Stimulated activated CD4-positive, alpha-beta T cell treated with anti-CD3 and anti-CD28 coated beads, Interleukin-1b, Interleukin-23, amount 100 ng/mL, for 48 hours (primary cell): ENCODE measurements around the gene HDLBP.

Experiments used
- DNase-seq: peaks from one replicate; pipeline ENCODE4 v3.0.0-alpha.2; 2020

Gene HDLBP

DNA sequence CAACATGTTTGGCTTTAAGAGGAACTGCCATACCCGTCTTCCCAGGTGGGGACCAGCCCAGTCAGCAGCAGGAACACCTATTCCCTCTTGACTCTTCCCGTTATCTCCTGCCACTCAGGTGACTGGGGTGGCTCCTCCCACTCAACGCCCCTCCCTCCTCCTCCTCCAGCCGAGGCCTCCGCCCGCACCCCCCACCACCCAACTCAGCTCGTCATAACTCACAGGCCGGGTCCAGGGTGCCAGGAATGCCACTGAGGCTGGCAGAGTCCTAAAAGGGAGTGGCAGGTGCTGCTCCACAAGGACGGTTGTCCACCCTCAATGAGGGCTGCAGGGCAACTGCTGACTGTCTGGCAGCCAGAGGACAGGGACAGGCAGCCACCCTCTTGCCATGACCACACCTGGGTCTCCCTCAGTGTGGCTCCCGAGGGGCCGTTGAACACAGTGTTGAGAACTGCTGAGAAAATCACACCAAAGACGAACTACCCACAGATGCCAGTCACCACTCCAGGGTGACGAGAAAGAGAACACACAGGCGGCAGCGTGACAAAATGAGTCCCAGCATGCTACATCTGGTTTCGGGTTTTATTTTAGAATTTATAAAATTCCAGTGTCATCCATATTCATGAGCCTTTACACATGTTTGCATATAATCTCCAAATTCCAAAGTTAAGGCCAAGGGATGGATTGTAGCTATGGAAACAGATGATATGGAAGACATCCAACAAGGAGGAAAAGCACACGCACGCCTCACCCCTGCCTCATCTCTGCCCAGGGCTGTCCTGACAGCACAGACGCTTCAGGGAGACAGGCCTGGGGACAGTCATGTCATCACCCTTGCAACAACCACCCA is 88.5 kb downstream of the HDLBP start:
- no peak for DNase-seq

DNA sequence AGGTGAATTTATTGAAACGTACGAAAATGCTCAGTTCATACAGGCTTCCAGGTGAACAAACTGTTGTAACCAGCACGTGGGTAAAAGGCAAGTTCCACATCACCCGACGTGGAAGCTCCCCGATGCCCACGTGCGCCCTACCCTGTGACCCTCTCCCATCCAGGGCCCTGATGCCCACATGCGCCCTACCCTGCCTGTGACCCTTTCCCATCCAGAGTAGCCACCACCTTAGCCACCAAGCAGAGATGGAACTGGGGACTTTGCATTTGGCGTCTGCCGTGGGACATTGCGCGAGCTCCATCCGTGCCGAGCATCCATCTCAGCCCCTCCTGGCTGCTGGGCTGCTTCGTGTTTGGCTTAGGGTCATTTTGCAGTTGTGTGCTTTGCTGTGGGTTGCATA is 89.5 kb downstream of the HDLBP start:
- no peak for DNase-seq

DNA sequence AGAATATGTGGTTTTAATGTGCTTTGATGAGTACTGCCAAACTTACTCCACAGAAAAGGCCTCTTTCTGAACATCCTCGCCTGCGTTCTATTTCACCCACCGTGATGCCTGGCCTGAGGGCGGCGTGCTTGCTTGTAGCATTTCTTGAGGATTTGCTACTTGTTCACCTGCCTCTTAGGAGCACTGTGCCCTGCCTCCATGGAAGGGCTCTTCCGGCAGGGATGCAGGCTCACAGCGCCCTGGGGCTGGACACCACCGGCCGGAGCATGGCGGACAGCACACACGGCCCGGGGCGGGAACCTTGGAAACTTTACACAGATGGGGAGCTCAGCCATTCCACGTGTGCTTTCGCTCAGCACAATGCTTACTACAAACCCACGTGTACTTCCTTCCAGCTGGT is 89.9 kb downstream of the HDLBP start:
- DNase-seq, result no peak

DNA sequence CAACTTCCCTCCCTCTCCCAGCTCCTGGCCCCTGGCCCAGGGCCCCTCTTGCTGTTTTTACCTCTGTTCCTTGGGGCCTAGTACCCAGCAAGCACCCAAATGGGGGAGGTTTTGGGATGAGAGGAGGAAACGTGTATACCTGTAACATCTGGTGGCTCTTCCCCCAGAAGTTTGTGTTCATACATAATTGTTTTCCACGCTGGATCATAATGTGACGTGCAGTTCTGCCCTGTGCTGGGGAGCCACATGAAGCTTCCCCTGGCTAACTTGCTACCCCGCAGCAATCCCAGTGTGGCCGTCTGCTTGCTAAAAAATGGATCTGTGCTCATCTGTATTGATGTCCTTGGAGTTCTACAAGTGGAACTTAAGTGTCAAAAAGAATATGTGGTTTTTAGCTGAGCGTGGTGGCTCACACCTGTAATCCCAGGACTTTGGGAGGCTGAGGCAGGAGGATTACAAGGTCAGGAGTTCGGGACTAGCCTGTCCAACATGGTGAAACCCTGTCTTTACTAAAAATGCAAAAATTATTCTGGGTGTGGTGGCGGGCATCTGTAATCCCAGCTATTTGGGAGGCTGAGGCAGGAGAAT is 90.5 kb downstream of the HDLBP start:
- DNase-seq, result no peak

DNA sequence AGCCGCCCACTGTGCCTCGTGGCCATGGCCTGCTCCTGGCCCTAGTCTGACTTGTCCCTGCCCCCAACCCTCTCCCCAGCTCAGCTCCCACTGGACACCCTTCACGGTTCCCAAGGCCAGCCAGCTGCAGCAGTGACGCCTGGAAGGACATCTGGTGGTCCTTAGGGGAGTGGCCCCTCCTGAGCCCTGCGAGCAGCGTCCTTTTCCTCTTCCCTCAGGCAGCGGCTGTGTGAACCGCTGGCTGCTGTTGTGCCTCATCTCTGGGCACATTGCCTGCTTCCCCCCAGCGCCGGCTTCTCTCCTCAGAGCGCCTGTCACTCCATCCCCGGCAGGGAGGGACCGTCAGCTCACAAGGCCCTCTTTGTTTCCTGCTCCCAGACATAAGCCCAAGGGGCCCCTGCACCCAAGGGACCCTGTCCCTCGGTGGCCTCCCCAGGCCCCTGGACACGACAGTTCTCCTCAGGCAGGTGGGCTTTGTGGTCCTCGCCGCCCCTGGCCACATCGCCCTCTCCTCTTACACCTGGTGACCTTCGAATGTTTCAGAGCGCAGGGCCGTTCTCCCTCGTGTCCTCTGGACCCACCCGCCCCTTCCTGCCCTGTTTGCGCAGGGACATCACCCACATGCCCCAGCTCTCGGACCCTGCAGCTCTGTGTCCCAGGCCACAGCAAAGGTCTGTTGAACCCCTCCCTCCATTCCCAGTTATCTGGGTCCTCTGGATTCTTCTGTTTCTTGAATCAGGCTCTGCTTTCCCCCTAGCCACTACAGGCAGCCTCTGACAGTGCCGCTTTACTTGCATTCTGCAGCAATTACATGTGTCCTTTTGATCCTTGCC is 91.2 kb downstream of the HDLBP start:
- DNase-seq, result no peak

DNA sequence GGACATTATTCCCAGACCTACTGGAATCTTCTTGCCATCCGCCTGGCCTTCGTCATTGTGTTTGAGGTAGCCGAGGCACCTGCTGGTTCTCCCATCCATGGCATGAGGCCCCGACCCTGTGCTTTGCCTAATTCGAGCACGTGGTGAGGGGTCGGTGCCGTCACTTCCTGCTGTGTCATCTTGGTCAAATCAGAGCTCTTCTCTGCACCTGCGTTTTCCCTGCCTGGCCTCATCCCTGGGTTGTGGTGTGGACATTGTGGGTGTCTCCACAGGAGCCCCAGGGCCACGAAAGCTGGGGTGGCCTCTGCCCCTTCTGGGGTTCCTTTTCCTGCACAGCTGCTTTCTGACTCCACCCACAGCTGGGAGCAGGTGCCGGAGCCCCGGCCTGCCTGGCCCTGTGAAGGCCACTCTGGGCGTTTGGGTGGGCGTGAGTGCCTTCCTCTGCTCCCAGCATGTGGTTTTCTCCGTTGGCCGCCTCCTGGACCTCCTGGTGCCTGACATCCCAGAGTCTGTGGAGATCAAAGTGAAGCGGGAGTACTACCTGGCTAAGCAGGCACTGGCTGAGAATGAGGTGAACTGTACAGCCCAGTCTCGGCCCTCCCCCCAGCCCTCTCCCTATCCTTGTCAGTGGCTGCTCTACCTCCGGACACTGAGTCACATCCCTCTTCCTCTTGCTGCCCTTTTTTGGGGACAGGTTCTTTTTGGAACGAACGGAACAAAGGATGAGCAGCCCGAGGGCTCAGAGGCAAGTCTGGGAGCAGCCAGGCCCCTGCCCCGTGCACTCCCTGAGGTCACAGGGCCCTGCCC is 92.1 kb downstream of the HDLBP start:
- no peak for DNase-seq

DNA sequence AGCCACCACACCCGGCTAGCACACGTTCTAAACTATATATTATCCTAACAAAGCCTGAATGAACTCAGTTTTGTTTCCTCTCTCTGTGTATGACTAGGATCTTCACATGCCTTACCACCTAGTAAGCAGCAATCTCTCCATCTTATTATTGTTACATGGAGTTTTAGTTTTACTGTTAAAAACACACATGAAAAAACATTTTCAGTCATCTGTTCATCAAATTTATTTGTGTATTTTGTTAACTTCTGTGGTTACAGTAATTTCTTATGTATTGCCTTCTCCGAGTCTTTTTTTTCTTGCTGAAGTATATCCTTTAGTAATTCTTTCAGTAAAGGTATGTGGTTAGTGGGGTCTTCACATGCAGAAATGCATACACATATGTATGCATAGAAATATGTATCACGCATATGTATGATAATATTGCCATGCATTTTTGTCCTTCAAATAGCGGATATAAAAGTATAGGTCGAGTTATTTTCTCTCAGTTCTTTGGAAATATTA is 95.6 kb downstream of the HDLBP start:
- no peak for DNase-seq

DNA sequence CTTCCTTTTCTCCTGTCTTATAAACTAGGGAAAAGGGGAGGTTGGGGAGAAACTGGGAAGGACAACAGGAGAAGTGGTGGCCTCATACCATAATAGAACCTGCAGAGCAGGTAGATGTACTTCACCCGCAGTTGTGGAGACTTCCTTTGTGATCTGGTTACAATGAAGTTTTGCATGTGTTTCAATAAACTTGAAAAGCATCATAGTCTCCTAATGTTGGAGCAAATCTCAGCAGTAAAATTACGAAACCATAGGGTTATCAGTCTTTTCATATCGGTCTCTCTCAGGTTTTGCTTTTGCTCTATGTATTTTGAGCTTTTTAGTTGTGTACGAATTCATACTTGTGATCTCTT is 96.5 kb downstream of the HDLBP start:
- DNase-seq, result no peak

DNA sequence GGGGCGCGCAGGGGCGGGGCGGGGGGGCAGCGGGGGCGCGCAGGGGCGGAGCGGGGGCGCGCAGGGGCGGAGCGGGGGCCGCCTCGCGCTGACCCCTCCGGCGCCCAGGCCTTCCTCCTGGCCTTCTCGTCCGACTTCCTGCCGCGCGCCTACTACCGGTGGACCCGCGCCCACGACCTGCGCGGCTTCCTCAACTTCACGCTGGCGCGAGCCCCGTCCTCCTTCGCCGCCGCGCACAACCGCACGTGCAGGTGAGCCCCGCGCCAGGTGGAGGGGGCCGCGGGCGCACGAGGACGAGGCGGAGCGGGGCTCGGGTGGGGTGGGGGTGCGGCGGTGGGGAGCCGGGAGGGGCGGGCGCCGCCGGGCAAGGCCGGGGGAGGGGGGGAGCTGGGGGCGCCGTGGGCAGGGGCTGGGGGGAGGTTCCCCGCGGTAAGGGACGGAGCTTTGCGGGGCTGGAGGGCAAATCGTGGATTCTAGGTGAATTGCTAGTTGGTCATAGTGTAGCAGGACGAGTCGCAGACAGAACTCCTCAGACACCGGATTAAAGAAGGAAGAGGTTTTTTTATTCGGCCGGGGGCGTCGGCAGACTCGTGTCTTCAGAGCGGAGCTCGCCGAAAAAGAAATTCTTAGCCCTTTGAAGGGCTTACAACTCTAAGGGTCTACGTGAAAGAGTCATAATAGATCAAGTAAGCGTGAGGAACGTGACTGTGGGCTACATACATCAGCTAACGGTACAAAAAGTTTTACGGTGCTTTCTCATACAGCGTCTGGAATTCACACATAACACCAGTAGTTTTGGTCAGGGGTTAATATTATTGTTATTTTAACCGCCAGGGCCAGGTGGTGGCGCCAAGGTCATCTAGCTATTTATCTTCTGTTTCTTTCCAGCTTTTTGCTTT is 97.1 kb downstream of the HDLBP start:
- peak; percentile 37 for DNase-seq

DNA sequence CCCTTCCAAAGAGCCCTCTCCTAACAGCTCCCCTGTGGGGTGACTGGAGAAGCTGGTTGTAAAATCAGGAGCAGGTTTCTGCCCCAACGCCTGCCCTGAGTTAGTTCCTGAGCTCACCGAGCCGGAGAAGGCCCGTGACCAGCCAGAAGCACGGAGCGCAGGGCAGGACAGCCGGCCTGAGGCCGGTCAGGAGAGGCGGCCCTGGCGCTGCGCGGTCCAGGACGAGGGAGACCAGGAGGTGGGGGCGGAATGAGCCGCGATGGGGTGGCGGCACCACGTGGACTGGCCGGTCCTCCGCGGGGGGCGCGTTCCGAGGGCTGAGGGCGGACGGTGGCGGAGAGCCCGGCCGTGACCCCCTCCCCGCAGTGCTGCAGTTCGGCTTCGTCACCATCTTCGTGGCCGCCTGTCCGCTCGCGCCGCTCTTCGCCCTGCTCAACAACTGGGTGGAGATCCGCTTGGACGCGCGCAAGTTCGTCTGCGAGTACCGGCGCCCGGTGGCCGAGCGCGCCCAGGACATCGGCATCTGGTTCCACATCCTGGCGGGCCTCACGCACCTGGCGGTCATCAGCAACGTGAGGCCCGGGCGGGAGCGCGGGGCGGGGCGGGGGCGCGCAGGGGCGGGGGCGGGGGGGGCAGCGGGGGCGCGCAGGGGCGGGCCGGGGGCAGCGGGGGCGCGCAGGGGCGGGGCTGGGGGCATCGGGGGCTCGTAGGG is 98.0 kb downstream of the HDLBP start:
- peak; percentile 31 for DNase-seq

DNA sequence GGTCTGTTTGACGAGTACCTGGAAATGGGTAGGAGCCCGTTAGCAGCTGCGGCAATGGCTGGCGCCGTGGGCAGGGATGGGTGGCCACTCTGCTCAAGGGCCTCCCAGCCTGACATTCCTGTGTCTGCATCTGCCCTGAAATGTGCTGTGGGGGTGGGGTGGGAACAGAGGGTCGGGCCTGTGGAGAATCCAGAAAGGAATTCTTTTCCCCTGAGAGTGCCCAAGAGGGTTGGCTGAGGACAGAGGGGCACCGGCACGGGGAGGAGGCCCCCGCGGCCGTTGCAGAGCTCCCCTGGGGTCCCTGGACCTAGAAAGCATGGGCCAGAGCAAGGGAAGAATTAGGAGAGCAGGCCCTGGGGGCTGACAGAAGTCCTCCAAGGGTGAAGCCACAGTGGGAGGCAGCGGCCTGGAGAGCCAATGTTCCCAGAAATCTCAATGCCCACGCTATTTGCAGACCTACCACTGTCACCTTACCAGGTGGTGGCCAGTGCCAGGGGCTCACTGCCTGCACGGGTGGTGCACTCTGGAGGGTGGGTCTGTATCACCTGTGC is 99.2 kb downstream of the HDLBP start:
- no peak for DNase-seq

DNA sequence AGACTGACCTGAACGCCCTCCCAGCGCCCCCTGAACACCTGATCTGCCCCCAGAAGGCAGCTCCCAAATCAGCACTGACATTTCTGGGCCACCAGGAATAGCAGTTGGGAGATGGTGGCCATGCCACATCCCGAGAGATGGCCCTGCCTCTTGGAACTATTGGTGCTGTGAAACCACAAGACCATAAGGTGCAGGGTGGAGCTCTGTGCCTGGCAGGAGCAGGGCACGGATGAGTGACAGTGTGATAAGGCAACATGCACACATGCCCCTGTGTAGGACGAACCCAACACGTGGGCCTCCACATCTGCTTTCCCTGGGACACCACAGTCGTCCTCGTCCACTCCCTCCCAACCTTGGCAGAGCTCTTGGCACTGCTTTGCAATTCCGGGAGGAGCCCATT is 100.1 kb downstream of the HDLBP start:
- DNase-seq, result no peak

DNA sequence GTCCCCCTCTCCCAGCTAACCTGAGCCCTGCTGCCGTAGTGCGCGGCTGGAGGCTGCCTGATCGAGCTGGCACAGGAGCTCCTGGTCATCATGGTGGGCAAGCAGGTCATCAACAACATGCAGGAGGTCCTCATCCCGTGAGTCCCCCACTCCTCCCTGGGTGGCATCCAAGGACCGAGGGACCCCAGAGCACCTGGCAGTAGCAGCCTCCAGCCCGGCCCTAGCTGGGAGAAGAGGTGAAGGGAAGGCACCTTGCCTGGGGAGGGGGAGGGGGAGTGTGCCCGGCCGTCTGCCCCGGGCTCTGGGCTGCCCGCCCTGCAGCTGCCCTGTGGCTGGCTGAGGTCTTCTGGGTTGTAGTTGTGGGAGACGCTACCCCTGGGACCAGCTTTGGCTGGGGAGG is 100.7 kb downstream of the HDLBP start:
- no peak for DNase-seq

DNA sequence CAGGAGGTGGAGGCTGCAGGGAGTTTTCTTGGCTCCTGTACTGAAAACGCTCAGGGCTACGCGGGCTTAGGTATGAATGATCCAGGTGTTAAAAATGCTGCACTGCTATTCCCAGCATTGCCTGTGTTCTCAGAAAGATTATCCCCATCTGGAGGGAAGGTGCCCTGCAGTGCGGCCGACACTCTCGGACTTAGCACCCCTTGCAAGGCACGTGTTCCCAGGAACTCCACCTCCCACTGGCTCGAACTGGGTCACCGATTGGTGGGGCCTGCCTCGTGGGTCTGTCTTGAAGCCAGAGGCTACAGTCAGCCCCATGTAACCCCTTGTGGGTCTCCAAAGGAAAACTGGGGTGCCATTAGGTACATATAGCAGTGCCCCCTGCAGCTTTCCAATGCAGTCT is 101.3 kb downstream of the HDLBP start:
- no peak for DNase-seq

DNA sequence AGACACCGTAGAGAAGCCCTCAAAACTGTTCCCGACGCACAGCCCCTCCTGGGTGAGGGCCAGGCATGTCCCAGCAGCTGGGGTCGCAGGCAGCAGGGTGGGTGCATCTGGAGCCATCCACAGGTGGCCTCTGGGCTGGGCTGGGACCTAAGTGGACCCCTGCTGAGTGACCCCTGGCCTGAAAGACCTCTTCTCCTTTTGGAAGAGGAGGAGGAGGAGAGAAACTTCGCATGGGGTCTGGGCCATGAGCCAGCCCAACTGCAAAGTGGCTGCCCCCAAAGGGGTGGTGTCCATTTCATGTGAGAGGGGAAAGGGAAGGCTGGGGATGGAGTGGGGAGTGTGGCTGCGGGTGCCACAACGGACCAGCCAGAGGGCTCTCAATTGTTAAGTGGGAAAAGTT is 101.9 kb downstream of the HDLBP start:
- DNase-seq, result no peak

DNA sequence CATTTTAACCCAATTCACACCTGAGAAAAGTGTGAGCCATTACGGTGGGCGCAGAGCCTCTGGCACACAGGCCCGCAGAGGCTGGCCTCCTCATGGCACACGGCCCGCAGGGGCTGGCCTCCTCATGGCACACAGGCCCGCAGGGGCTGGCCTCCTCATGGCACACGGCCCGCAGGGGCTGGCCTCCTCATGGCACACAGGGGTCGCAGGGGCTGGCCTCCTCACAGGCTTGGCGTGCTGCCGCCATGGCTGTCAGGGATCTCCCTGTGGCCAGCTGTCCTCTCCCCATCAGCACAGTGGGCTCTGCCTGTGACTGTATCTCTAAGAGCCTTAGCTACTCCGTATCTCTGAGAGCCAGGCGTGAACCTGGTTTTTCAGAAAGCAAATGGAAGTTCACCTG is 102.4 kb downstream of the HDLBP start:
- no peak for DNase-seq

DNA sequence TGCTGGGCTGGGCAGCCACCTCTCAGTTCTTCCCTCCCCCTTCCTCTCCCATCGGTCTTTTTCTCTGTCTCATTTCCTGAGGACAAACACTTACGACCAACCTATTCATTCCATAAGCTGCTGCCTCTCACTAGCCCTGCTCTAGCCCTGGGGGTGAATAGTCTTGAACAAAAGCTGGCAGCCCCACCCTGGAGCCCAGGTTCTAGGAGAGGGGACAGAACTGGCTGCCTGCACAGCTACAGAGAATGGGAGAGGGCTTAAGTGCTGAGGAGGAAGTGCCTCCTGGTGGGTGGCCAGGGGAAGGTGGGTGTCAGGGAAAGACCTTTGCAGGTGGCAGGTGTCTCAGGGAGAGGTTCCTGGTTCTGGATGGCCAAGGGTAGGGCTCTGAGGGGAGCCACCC is 104.2 kb downstream of the HDLBP start:
- DNase-seq, result no peak

DNA sequence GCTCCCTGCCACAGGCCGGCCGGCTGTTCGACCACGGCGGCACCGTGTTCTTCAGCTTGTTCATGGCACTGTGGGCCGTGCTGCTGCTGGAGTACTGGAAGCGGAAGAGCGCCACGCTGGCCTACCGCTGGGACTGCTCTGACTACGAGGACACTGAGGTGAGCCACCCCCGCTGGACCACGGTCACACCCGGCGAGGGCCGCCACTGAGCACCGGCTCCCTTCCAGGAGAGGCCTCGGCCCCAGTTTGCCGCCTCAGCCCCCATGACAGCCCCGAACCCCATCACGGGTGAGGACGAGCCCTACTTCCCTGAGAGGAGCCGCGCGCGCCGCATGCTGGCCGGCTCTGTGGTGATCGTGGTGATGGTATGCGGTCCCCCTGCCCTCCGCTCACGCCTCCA is 106.2 kb downstream of the HDLBP start:
- no peak for DNase-seq

DNA sequence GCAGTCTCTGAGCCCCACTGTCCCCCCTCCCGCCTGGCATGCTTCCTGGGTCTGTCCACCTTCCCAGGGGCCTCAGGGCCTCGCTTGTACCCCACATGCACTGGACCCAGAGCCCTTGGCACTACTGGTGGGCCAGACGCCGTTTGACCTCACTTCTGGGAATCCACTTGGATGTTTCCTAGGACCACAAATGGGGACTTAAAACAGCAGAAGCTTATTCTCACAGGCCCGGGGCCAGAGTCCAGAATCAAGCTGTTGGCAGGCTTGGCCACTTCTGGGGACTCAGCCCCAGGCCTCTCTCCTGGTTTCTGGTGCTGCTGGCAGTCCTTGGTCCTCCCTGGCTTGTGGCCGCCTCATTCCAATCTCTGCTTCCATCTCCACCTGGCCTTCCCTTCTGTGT is 107.4 kb downstream of the HDLBP start:
- no peak for DNase-seq

DNA sequence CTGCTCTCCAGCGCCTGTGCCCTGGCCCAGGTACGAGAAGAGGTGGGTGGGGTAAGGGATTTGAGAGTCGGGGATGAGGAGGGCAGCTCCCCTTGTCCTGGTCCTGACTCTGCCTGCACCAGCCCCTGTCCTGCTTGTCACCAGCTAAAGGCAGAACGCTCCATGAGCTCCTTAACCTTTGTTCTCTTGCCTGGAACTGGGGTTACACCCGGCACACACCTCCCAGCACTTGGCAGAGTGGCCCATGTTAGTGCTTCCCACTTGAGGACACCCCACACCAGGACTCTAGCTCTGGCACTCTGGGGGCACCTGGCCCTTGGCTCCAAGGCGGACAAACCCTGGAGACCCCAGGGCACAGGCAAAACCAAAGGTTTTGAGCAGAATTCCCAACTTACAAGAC is 107.8 kb downstream of the HDLBP start:
- no peak for DNase-seq

DNA sequence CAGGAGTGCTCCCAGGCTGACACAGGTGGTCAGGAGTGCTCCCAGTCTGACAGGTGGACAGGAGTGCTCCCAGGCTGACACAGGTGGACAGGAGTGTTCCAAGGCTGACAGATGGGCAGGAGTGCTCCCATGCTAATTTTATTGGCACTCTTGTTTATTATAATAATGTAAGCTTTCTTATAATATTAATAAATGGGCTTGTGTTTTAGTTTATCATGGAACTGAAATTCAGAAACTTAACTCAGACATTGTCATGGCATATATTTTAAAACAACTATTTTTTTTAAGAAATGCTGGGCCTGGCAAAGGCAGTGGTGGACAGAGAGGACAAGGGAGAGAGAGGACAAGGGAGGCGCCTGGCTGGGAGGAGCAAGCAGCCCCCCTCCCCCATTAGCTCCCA is 108.3 kb downstream of the HDLBP start:
- no peak for DNase-seq
